Activated CD4-positive, alpha-beta memory T cell treated with anti-CD3 and anti-CD28 coated beads for 36 hours (primary cell): Measurements from ENCODE around the gene NKAIN2. TPM values are rescaled to one million over a fixed set of nuclear protein-coding genes. Genes with fewer than 3 reads are reported as not detected.

Experiments
- CTCF ChIA-PET: fragments of 350-600 bp; sonication (Branson Sonifier 250); formaldehyde crosslinking; loops from one replicate; lab custom pipeline; 2021; ENCODE audit warnings: antibody characterized with exemption, inconsistent platforms; lab: Charles Lee
- POLR2A ChIA-PET: fragments of 350-600 bp; sonication (Branson Sonifier 250); formaldehyde crosslinking; loops from one replicate; lab custom pipeline; 2021; ENCODE audit warnings: antibody characterized with exemption; lab: Charles Lee
- DNase-seq: peaks from one replicate; pipeline ENCODE4 v3.0.0-alpha.2; 2020
- H3K27ac Mint-ChIP-seq: one replicate; pipeline ENCODE4 v1.8.0; 2021; ENCODE audit warnings: mixed read lengths
- H3K27me3 Mint-ChIP-seq: one replicate; pipeline ENCODE4 v1.8.0; 2021; ENCODE audit warnings: mixed read lengths
- H3K36me3 Mint-ChIP-seq: one replicate; pipeline ENCODE4 v1.8.0; 2021; ENCODE audit warnings: mixed read lengths
- H3K4me1 Mint-ChIP-seq: one replicate; pipeline ENCODE4 v1.8.0; 2021; ENCODE audit warnings: low read depth, mixed read lengths
- H3K4me3 Mint-ChIP-seq: one replicate; pipeline ENCODE4 v1.8.0; 2021; ENCODE audit warnings: mild to moderate bottlenecking, mixed read lengths
- H3K9me3 Mint-ChIP-seq: one replicate; pipeline ENCODE4 v1.8.0; 2021; ENCODE audit warnings: mixed read lengths
- intact Hi-C: fragments of 100-400 bp; cut with micrococcal nuclease; formaldehyde crosslinking; loops from one replicate; pipeline ENCODE4 v1.15.1; 2023
- total RNA-seq, 2 experiments: library from RNA; stranded (reverse); gene quantifications; one replicate each; pipeline ENCODE4 v1.2.3, GENCODE V29; 2021

NKAIN2 gene
- total RNA-seq, 2 experiments from 2014 or later: not detected

- POLR2A ChIA-PET: no interaction called here
- H3K27ac Mint-ChIP-seq: no peak overlapping the region
- H3K4me1 Mint-ChIP-seq: no peaks in the 10 kb centered on the region
- H3K27me3 Mint-ChIP-seq: no peaks in the 10 kb centered on the region
- CTCF ChIA-PET: interaction anchor here (0.6 kb wide), 1 partner anchor 38 kb away, joined by 3 read pairs; no protein-coding TSS in a partner anchor
- intact Hi-C loops: no loop called here
- no peak overlapping the region for H3K4me3 Mint-ChIP-seq
- H3K36me3 Mint-ChIP-seq: no peaks in the 10 kb centered on the region
- no peaks in the 10 kb centered on the region for H3K9me3 Mint-ChIP-seq
- no peak for DNase-seq
Observed at GRCh38 chr6:124604719-124605118, 801.1 kb downstream of the NKAIN2 start.

GRCh38 chr6:124607119-124607627 is 803.5 kb downstream of the NKAIN2 start:
- CTCF ChIA-PET: no interaction called here

GRCh38 chr6:124613031-124613430 is 809.4 kb downstream of the NKAIN2 start:
- no peaks in the 10 kb centered on the region for H3K9me3 Mint-ChIP-seq
- DNase-seq: no peak
- H3K36me3 Mint-ChIP-seq: no peaks in the 10 kb centered on the region
- no peaks in the 10 kb centered on the region for H3K4me1 Mint-ChIP-seq
- H3K4me3 Mint-ChIP-seq: no peak overlapping the region
- ChIA-PET POLR2A (no interaction called here), CTCF (interaction anchor here (0.5 kb wide), 1 partner anchor 872 kb away, joined by 3 read pairs; no protein-coding TSS in a partner anchor)
- H3K27me3 Mint-ChIP-seq: no peaks in the 10 kb centered on the region
- intact Hi-C loops: no loop called here
- H3K27ac Mint-ChIP-seq: no peak overlapping the region

More at GRCh38 chr6:124607119-124607627, 803.5 kb downstream of the NKAIN2 start:
- Mint-ChIP-seq H3K36me3 (no peaks in the 10 kb centered on the region), H3K4me3 (no peak overlapping the region), H3K27me3 (no peaks in the 10 kb centered on the region), H3K9me3 (no peaks in the 10 kb centered on the region), H3K4me1 (no peaks in the 10 kb centered on the region), H3K27ac (no peak overlapping the region)
- no peak for DNase-seq
- intact Hi-C loops: no loop called here
- POLR2A ChIA-PET: no interaction called here

- Mint-ChIP-seq H3K9me3 (no peaks in the 10 kb centered on the region), H3K4me3 (no peak overlapping the region), H3K36me3 (no peaks in the 10 kb centered on the region), H3K27me3 (no peaks in the 10 kb centered on the region), H3K4me1 (no peaks in the 10 kb centered on the region), H3K27ac (no peak overlapping the region)
- intact Hi-C loops: no loop called here
- no peak for DNase-seq
- ChIA-PET POLR2A (no interaction called here), CTCF (no interaction called here)
Observed at GRCh38 chr6:124622351-124622750, 818.7 kb downstream of the NKAIN2 start.

- Mint-ChIP-seq H3K36me3 (no peaks in the 10 kb centered on the region), H3K27me3 (no peaks in the 10 kb centered on the region), H3K4me3 (no peak overlapping the region), H3K4me1 (no peaks in the 10 kb centered on the region), H3K27ac (no peak overlapping the region), H3K9me3 (peaks cover 4% of the 10 kb centered on the region)
- intact Hi-C loops: no loop called here
- ChIA-PET POLR2A (no interaction called here), CTCF (no interaction called here)
- no peak for DNase-seq
Observed at GRCh38 chr6:124633655-124634054, 830.0 kb downstream of the NKAIN2 start.

GRCh38 chr6:124640432-124640831 is 836.8 kb downstream of the NKAIN2 start:
- Mint-ChIP-seq H3K4me3 (no peak overlapping the region), H3K36me3 (no peaks in the 10 kb centered on the region), H3K27ac (no peak overlapping the region), H3K27me3 (no peaks in the 10 kb centered on the region), H3K9me3 (peaks cover 2% of the 10 kb centered on the region), H3K4me1 (no peaks in the 10 kb centered on the region)
- DNase-seq: no peak
- intact Hi-C loops: no loop called here
- POLR2A ChIA-PET: no interaction called here
- CTCF ChIA-PET: no interaction called here

GRCh38 chr6:124655866-124656265 is 852.2 kb downstream of the NKAIN2 start:
- no peaks in the 10 kb centered on the region for H3K4me1 Mint-ChIP-seq
- H3K27ac Mint-ChIP-seq: no peak overlapping the region
- no peaks in the 10 kb centered on the region for H3K36me3 Mint-ChIP-seq
- DNase-seq: no peak
- no peaks in the 10 kb centered on the region for H3K27me3 Mint-ChIP-seq
- POLR2A ChIA-PET: no interaction called here
- CTCF ChIA-PET: no interaction called here
- no peaks in the 10 kb centered on the region for H3K9me3 Mint-ChIP-seq
- H3K4me3 Mint-ChIP-seq: no peak overlapping the region
- intact Hi-C loops: no loop called here

GRCh38 chr6:124658053-124658452 is 854.4 kb downstream of the NKAIN2 start:
- DNase-seq: no peak
- H3K4me3 Mint-ChIP-seq: no peak overlapping the region
- no peaks in the 10 kb centered on the region for H3K9me3 Mint-ChIP-seq
- ChIA-PET POLR2A (no interaction called here), CTCF (no interaction called here)
- no peaks in the 10 kb centered on the region for H3K27me3 Mint-ChIP-seq
- intact Hi-C loops: no loop called here
- no peak overlapping the region for H3K27ac Mint-ChIP-seq
- H3K4me1 Mint-ChIP-seq: no peaks in the 10 kb centered on the region
- H3K36me3 Mint-ChIP-seq: no peaks in the 10 kb centered on the region

- CTCF ChIA-PET: no interaction called here
- Mint-ChIP-seq H3K4me3 (no peak overlapping the region), H3K27ac (no peak overlapping the region)
Observed at GRCh38 chr6:124659427-124659826, 855.8 kb downstream of the NKAIN2 start.

GRCh38 chr6:124660185-124660584 is 856.5 kb downstream of the NKAIN2 start:
- no peak for DNase-seq
- Mint-ChIP-seq H3K4me3 (no peak overlapping the region), H3K27ac (no peak overlapping the region), H3K9me3 (no peaks in the 10 kb centered on the region), H3K27me3 (no peaks in the 10 kb centered on the region), H3K36me3 (no peaks in the 10 kb centered on the region), H3K4me1 (no peaks in the 10 kb centered on the region)
- ChIA-PET CTCF (no interaction called here), POLR2A (no interaction called here)
- intact Hi-C loops: no loop called here

More at GRCh38 chr6:124659427-124659826, 855.8 kb downstream of the NKAIN2 start:
- no peaks in the 10 kb centered on the region for H3K9me3 Mint-ChIP-seq
- intact Hi-C loops: no loop called here
- H3K4me1 Mint-ChIP-seq: no peaks in the 10 kb centered on the region
- H3K27me3 Mint-ChIP-seq: no peaks in the 10 kb centered on the region
- POLR2A ChIA-PET: no interaction called here
- DNase-seq: no peak
- no peaks in the 10 kb centered on the region for H3K36me3 Mint-ChIP-seq

GRCh38 chr6:124661097-124661661 is 857.5 kb downstream of the NKAIN2 start:
- no peak for DNase-seq
- Mint-ChIP-seq H3K27ac (no peak overlapping the region), H3K27me3 (no peaks in the 10 kb centered on the region), H3K36me3 (no peaks in the 10 kb centered on the region), H3K9me3 (no peaks in the 10 kb centered on the region), H3K4me3 (no peak overlapping the region), H3K4me1 (no peaks in the 10 kb centered on the region)
- CTCF ChIA-PET: no interaction called here
- POLR2A ChIA-PET: no interaction called here
- intact Hi-C loops: no loop called here

GRCh38 chr6:124668028-124668427 is 864.4 kb downstream of the NKAIN2 start:
- Mint-ChIP-seq H3K4me1 (no peaks in the 10 kb centered on the region), H3K36me3 (no peaks in the 10 kb centered on the region), H3K27ac (no peak overlapping the region), H3K9me3 (no peaks in the 10 kb centered on the region), H3K27me3 (no peaks in the 10 kb centered on the region), H3K4me3 (no peak overlapping the region)
- intact Hi-C loops: no loop called here
- ChIA-PET POLR2A (no interaction called here), CTCF (no interaction called here)
- no peak for DNase-seq
